GM18868 (cell line): ENCODE measurements around the gene VAMP2.
"Not testable (repeated sequence)": the region's sequence is repeated elsewhere in the genome, so short reads cannot be mapped to it uniquely, and the experiment has no call there.

Experiments used
- ATAC-seq: cut with Tn5 transposase; IDR thresholded peaks from one replicate; pipeline ENCODE4 v1.9.1; 2021; ENCODE audit warnings: mild to moderate bottlenecking, moderate library complexity; ENCODE audit not compliant: unreplicated experiment

VAMP2 gene

GRCh38 chr17:8176197-8176940 is 13.6 kb upstream of the VAMP2 start, which contains the start of gene TMEM107:
TMEM107 (minus strand) TSS chr17:8176380; CDS start chr17:8176286, 94 bp downstream.
- peak; percentile 57 for ATAC-seq

DNA sequence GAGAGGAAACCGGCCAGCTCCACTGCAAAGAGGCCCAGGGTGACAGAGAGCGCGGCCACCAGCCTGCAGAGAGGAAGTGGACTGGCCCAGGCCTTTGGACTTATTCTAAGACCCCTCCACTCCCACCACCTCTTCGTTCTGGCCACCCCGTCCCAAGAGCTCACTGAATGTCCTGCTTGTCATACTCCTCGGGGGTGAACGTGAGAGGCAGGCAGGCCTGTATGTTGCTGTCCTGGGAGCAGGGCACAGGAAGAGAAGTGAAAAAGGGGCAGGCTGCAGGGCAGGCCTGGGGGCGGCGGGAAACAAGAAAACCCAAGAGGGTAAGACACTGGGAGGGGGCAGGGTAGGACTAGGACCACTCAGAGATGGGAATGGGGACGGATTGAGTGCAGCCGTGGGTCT is 13.0 kb upstream of the VAMP2 start:
- no peak for ATAC-seq

GRCh38 chr17:8173871-8174322 is 11.1 kb upstream of the VAMP2 start:
- ATAC-seq = no peak

DNA sequence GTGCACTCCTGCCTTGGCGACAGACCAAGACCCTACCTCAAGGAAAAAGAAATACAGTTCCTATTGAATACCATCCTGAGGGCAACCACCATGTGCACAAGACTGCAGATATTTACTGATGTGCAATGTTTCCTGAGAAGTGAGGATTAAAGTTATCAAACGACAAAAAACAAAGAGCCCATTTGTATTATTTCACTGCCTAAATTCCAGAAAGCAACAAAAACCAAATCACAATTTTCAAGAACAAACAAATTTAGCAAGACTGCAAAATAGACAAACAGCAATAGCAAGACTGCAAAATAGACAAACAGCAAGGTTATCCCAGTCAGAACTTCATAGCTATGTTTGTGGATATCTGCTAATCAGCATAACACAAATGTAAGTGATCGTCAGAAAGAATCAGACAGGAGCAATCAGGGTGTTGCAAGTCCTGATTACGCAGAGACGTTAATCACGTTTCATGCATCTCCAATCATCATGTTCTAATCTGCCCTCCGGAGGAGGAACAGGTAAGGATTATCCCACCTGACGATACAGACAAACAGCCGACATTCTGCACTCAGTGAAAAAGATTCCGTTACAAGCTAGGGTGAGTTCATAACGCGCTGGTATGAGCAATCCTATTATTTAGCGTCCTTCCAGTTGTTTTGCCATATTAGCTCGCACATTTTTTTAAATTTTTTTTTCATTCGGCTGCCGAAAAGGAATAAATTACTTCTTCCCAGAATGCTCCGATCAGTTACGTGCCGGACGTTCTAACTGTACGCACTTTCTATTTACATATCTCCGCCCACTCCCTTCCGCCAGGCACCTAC is 10.5 kb upstream of the VAMP2 start:
- ATAC-seq = peak; percentile 59

DNA sequence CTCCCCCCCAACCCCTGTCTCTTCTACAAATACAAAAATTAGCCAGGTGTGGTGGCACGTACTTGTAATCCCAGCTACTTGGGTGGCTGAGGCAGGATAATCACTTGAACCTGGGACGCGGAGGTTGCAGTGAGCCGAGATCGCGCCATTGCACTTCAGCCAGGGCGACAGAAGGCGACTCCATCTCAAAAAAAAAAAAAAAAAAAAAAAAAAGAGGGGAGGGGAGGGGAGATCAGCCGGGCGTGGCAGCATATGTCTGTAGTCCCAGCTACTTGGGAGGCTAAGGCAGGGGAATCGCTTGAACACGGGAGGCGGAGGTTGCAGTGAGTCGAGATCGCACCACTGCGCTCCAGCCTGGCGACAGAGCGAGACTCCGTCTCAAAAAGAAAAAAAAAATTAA is 7.4 kb upstream of the VAMP2 start:
- not testable (repeated sequence) for ATAC-seq

- no peak for ATAC-seq
Measured at GRCh38 chr17:8167526-8167925, 4.8 kb upstream of the VAMP2 start.

DNA sequence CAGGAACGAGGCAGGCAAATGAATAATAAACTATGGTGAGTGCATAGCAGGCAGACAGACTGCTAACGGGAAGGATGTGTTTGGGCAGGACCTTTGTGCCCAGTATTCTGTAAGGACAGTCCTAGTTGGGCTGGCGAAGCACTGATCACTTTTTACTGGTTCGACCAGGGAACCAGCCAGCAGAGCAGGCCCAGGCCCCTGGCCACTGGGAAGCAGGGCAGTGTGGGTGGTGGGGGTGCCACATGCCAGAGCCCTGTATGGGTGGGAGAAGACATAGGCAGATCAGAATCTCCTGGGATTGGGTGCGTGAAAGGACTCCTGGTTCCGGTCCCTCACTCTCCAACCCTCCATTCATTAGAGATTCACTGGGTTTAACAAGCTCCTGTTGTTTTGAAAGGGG is 4.0 kb upstream of the VAMP2 start:
- ATAC-seq = no peak

- ATAC-seq = no peak
Measured at GRCh38 chr17:8164815-8165131, 2.0 kb upstream of the VAMP2 start.

GRCh38 chr17:8163978-8164814 is 1.4 kb upstream of the VAMP2 start:
- no peak for ATAC-seq

GRCh38 chr17:8162997-8163977 is 539 bp upstream of the VAMP2 start:
- ATAC-seq = no peak

- ATAC-seq = no peak
Measured at GRCh38 chr17:8161289-8162232, 1.2 kb downstream of the VAMP2 start.

DNA sequence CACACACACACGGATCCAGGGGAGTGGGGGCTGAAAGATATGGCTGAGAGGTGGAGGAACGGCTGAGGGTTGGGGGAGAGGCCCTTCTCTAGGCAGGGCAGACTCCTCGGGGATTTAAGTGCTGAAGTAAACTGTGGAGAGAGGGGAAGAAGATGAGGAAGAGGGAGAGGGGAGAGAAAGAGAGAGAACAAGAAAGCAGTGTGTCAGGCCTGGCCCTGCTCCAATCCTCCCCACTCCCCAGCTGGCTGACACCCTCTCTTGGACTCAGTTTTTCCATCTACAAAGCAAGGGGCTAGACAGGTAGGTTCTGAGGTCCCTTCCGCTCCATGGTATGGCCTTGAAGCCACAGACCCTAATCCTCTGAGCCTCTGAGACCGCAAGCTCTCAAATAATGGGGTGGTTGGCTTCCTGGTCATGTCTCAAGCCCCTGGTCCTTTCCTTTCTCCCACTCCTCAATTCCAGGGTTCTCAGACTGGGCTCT is 2.0 kb downstream of the VAMP2 start:
- ATAC-seq = no peak

DNA sequence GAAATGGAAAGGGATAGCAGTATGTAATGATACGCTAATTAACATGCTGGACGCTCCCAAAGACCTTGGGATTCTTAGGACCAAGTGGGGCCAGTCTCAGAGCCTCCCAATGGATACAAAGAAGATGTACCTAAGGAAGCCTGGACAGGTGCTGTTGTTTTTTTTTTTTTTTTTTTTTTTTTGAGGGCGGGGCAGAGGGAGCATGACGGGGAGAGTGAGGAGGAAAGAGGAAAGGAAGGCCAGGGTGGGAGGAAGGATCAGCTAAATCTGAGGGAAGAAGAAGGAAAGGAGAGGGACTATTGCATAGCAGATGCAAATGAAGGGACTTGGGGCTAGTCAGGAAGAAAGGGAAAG is 2.5 kb downstream of the VAMP2 start:
- ATAC-seq = no peak

DNA sequence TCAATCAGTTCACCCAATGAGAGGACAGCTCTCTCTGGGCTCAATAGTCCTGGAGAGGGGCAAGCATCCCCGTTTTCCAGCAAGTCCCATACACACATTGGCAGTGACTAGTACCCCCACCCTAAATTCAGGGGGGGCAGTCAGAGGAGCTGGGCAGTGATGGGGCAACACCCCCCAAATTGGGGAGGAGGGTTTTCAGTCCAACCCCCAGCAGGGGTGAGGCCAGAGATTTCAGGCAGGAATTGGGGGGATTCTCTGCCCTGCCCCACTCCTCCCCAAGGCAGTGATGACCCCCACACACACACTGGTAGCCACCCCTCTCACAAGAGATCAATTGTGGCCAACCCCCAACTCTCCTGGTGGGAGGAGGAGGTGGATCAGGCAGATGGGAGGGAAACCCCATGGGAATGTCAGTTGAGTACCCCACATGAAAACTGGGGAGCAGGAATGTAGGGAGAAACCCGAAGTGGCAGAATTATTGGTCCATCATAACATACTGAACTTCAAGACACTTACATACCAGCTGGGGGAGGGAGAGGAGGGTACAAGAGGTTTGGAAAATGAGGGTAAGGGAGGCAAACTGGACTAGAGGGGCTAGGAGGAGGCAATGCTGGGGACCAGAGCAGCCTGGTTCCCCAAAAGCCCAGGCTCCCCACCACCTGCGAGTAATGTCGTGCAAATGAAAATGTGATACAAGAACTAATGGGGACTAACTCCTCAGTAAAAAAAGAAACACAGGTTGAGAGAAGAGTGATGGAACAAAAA is 3.1 kb downstream of the VAMP2 start:
- no peak for ATAC-seq

- no peak for ATAC-seq
Measured at GRCh38 chr17:8159032-8159400, 3.7 kb downstream of the VAMP2 start.

- ATAC-seq = no peak
Measured at GRCh38 chr17:8158267-8159031, 4.3 kb downstream of the VAMP2 start.

DNA sequence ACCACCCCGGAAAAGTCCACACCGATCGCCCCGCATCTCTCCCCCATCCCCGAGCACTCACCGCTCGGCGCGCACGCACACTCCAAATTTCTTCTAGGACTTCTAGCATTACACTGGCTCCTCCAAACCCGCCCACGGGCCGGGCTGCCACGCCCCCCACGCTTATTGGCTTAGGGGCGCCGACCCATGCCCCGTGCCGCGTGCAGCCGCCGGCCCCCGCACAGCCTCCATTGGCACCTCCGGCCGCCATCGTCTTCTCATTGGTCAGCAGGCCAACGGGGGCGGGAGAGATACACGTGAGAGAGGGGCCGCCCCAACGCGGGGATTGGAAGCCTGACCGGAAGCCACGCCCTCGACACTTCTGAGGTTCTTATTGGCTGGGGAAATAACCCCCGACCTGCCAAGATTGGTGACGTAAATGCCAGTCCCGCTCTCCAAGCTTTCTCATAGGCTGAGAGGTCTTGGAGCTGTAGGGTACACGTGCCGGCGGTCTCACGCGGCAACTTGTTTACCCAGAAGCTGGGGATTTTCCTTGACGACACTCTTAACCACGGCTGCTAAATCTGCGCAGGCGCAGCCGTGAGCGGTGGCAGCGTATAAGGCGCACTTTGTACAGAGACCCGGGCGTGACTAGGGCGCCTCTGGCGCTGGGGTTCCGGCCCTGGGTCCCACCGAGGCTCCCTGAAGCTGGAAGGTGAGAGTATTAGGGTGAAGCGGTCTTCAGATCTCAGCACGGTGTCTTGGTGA is 6.3 kb downstream of the VAMP2 start:
- ATAC-seq = peak; percentile 78
